GM23338 (cell line): Measurements from ENCODE around the gene RAB40C. TPM values are rescaled to one million over a fixed set of nuclear protein-coding genes. Genes with fewer than 3 reads are reported as not detected.
A peak's percentile ranks its signal among the peaks of the same experiment; 100 is the strongest.

Source experiments
- ATAC-seq: fragments of 200-7000 bp; cut with Tn5 transposase; 3 replicates; pipeline ENCODE4 v1.9.1; 2020
- DNase-seq: peaks from one replicate; pipeline ENCODE4 v3.0.0-alpha.2; 2015; ENCODE audit warnings: low spot score
- H2AFZ ChIP-seq: fragments of 200-600 bp; sonication (generic); 2 replicates; pipeline ENCODE4 v1.8.0; 2016; ENCODE audit warnings: antibody characterized with exemption, mild to moderate bottlenecking, moderate library complexity
- H3F3A ChIP-seq: fragments of 200-600 bp; sonication (generic); replicated peaks from 2 replicates; pipeline ENCODE4 v1.8.0; 2017; ENCODE audit warnings: antibody characterized with exemption, mixed run types, low read depth
- H3K27ac ChIP-seq: fragments of 200-600 bp; sonication (generic); 2 replicates; pipeline ENCODE4 v1.6.1; 2016; ENCODE audit warnings: low read depth
- H3K27me3 ChIP-seq: fragments of 200-600 bp; sonication (generic); 2 replicates; pipeline ENCODE4 v1.8.0; 2016; ENCODE audit warnings: mild to moderate bottlenecking, mixed run types, moderate library complexity; ENCODE audit not compliant: insufficient read depth
- H3K36me3 ChIP-seq: fragments of 200-600 bp; sonication (generic); 2 replicates; pipeline ENCODE4 v1.8.0; 2016; ENCODE audit warnings: mild to moderate bottlenecking; ENCODE audit not compliant: insufficient read depth
- H3K4me1 ChIP-seq: fragments of 200-600 bp; sonication (generic); 2 replicates; pipeline ENCODE4 v1.8.0; 2016; ENCODE audit warnings: mild to moderate bottlenecking, moderate library complexity; ENCODE audit not compliant: insufficient read depth
- H3K4me2 ChIP-seq: fragments of 200-600 bp; sonication (generic); 2 replicates; pipeline ENCODE4 v1.7.1; 2017; ENCODE audit warnings: mixed run types
- H3K4me3 ChIP-seq: fragments of 200-600 bp; sonication (generic); 2 replicates; pipeline ENCODE4 v1.6.1; 2016; ENCODE audit warnings: mixed run types
- H3K79me2 ChIP-seq: fragments of 200-600 bp; sonication (generic); replicated peaks from 2 replicates; pipeline ENCODE4 v1.8.0; 2017; ENCODE audit warnings: mild to moderate bottlenecking; ENCODE audit not compliant: insufficient read depth
- H3K9me2 ChIP-seq: fragments of 200-600 bp; sonication (generic); 2 replicates; pipeline ENCODE4 v1.8.0; 2017; ENCODE audit not compliant: insufficient read depth
- H4K20me1 ChIP-seq: fragments of 200-600 bp; sonication (generic); replicated peaks from 2 replicates; pipeline ENCODE4 v1.8.0; 2017; ENCODE audit warnings: mild to moderate bottlenecking; ENCODE audit not compliant: insufficient read depth
- H3K27ac Mint-ChIP-seq: 2 replicates; pipeline ENCODE4 v1.8.0; 2020; ENCODE audit warnings: inconsistent platforms, mild to moderate bottlenecking, moderate library complexity, mixed read lengths
- H3K27me3 Mint-ChIP-seq: 3 replicates; pipeline ENCODE4 v1.8.0; 2022; ENCODE audit warnings: low read depth, mild to moderate bottlenecking, moderate library complexity, mixed read lengths, inconsistent platforms; ENCODE audit not compliant: insufficient read depth, poor library complexity
- H3K36me3 Mint-ChIP-seq: 3 replicates; pipeline ENCODE4 v1.8.0; 2021; ENCODE audit warnings: low read depth, mild to moderate bottlenecking, inconsistent platforms, moderate library complexity, mixed read lengths
- H3K4me1 Mint-ChIP-seq: 3 replicates; pipeline ENCODE4 v1.8.0; 2020; ENCODE audit warnings: mild to moderate bottlenecking, inconsistent platforms, mixed read lengths
- H3K4me3 Mint-ChIP-seq: 3 replicates; pipeline ENCODE4 v1.8.0; 2021; ENCODE audit warnings: moderate library complexity, mild to moderate bottlenecking, inconsistent platforms, mixed read lengths
- H3K9me3 Mint-ChIP-seq: 3 replicates; pipeline ENCODE4 v1.8.0; 2020; ENCODE audit warnings: moderate library complexity, mild to moderate bottlenecking, inconsistent platforms, mixed read lengths
- NANOG ChIP-seq: IDR thresholded peaks from 2 replicates; pipeline ENCODE4 v1.6.1; 2016; ENCODE audit warnings: antibody characterized with exemption, borderline replicate concordance
- REST ChIP-seq: IDR thresholded peaks from one replicate; pipeline ENCODE4 v1.6.1; 2018; ENCODE audit warnings: antibody characterized with exemption; ENCODE audit not compliant: unreplicated experiment
- ZNF331 ChIP-seq: fragments of 250-450 bp; sonication (Bioruptor Pico); IDR thresholded peaks from 2 replicates; pipeline ENCODE4 v1.5.0; 2020; ENCODE audit warnings: low read depth, mild to moderate bottlenecking, moderate library complexity
- polyA plus RNA-seq: library from polyadenylated mRNA; unstranded; fragments of >200 nt; fragmentation: Nextera tagmentation; extraction: Ambion mirVana; gene quantifications from 2 replicates; pipeline ENCODE4 v1.2.1, GENCODE V29; 2016
- total RNA-seq: library from RNA; depleted of rRNA; stranded (reverse); fragments of >200 nt; shearing (Covaris generic); gene quantifications from 2 replicates; pipeline ENCODE4 v1.2.3, GENCODE V29; 2014
- TF ChIP-seq, protein P1 (sequence below): IDR thresholded peaks from 2 replicates; pipeline ENCODE4 v1.6.1; 2016; ENCODE audit warnings: antibody characterized with exemption

Gene RAB40C
- total and polyA plus RNA-seq, 2 experiments from 2014 or later = 11.2 to 24.6 TPM

DNA sequence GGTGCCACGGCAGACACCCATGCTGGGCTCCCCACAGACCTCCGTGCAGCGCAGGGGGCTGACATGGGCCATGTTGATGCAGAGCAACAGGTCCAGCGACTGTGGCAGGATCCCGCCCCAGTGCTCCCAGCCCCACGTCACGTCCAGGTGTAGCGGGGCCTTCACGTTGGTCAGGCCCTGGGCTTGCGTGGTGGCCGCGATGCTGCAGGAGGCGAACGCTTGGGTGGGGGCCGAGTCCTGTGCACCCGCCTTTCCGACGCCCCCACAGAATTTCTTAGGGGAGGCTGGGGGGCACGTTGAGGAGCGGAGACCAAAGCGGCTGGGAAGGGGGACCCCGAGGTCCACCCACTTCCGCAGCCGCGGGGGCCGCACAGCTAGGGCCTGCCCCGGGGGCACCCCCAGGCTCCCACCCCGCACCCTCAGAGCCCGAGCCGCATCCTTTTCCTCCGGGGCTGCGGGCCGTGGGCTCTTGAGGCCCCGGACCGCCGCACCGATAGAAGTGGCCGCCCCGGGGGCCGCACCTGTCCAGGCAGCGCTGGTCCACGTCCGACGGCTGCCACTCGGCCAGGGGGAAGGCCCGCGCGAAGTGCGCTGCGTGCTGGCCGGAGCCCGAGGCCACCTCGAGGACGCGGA is 45.8 kb downstream of the RAB40C start:
- Mint-ChIP-seq H3K27me3 (peaks cover 18% of the 10 kb centered on the region), H3K4me1 (peaks cover 20% of the 10 kb centered on the region), H3K4me3 (peak overlapping the region; percentile 89; the same call in 2 of the 3 replicates), H3K36me3 (no peaks in the 10 kb centered on the region), H3K9me3 (peaks cover 4% of the 10 kb centered on the region; the same call in 2 of the 3 replicates), H3K27ac (no peak overlapping the region)
- H3F3A ChIP-seq = 0 out of 2 replicates have a peak, but pooled peaks cover 6% of the 10 kb centered on the region
- H3K4me1 ChIP-seq = peaks cover 25% of the 10 kb centered on the region
- H3K36me3 ChIP-seq = no peaks in the 10 kb centered on the region
- peak overlapping the region; percentile 95 for H3K4me3 ChIP-seq
- H3K4me2 ChIP-seq = peak overlapping the region; percentile 97
- no peaks in the 10 kb centered on the region for H3K9me2 ChIP-seq
- DNase-seq (no peak), ATAC-seq (no peak)
- no peaks in the 10 kb centered on the region; the same call in 1 of the 2 replicates for H3K79me2 ChIP-seq
- no peak overlapping the region for H3K27ac ChIP-seq
- no peak overlapping the region for H2AFZ ChIP-seq
- TF ChIP-seq REST = peak; percentile 27
- TF ChIP-seq NANOG = no peak
- no peaks in the 10 kb centered on the region for H3K27me3 ChIP-seq
- no peaks in the 10 kb centered on the region for H4K20me1 ChIP-seq

GRCh38 chr16:636206-637080 is 46.6 kb downstream of the RAB40C start, which contains the start of gene METTL26:
Gene METTL26 (minus strand): TSS chr16:636305. CDS start chr16:636290, 15 bp downstream.
- Histone ChIP-seq H3K4me2 (peak within 1 kb of the TSS; percentile 97), H4K20me1 (no peaks in the 10 kb centered on the region), H3K27me3 (no peaks in the 10 kb centered on the region), H3K9me2 (no peaks in the 10 kb centered on the region), H3K4me1 (peaks cover 19% of the 10 kb centered on the region), H3K4me3 (peak within 1 kb of the TSS; percentile 95), H3F3A (0 out of 2 replicates have a peak, but pooled peaks cover 6% of the 10 kb centered on the region), H3K79me2 (no peaks in the 10 kb centered on the region; the same call in 1 of the 2 replicates), H3K36me3 (no peaks in the 10 kb centered on the region), H3K27ac (0 out of 2 replicates have a peak within 1 kb of the TSS, but pooled peaks have one; percentile 20), H2AFZ (peak within 1 kb of the TSS; percentile 81; the same call in 1 of the 2 replicates)
- peak; percentile 75 for ATAC-seq
- peaks cover 4% of the 10 kb centered on the region; the same call in 2 of the 3 replicates for H3K9me3 Mint-ChIP-seq
- H3K27ac Mint-ChIP-seq = peak within 1 kb of the TSS; percentile 89
- peaks cover 20% of the 10 kb centered on the region for H3K4me1 Mint-ChIP-seq
- H3K36me3 Mint-ChIP-seq = no peaks in the 10 kb centered on the region
- H3K27me3 Mint-ChIP-seq = peaks cover 18% of the 10 kb centered on the region
- peak; percentile 98 for DNase-seq
- peak within 1 kb of the TSS; percentile 89 for H3K4me3 Mint-ChIP-seq
- TF ChIP-seq, protein P1, sequence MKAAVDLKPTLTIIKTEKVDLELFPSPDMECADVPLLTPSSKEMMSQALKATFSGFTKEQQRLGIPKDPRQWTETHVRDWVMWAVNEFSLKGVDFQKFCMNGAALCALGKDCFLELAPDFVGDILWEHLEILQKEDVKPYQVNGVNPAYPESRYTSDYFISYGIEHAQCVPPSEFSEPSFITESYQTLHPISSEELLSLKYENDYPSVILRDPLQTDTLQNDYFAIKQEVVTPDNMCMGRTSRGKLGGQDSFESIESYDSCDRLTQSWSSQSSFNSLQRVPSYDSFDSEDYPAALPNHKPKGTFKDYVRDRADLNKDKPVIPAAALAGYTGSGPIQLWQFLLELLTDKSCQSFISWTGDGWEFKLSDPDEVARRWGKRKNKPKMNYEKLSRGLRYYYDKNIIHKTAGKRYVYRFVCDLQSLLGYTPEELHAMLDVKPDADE = peak; percentile 97
- TF ChIP-seq REST (no peak), ZNF331 (CRISPR knock-in tag) (no peak)
